HT-29 (cell line): ENCODE results near the gene PDGFA. TPM values are rescaled to one million over a fixed set of nuclear protein-coding genes. Genes with fewer than 3 reads are reported as not detected.

Experiments
- total RNA-seq: library from RNA; depleted of rRNA; stranded (reverse); fragments of >200 nt; shearing (Covaris generic); gene quantifications from 2 replicates; pipeline ENCODE4 v1.2.3, GENCODE V29; 2014; rRNA removed

PDGFA gene
- total RNA-seq, 1 experiment from 2014 or later, result 15.8 TPM

Other genes with a start within 250 kb of the PDGFA start
- gene FOXL3, start 229.7 kb downstream of the PDGFA start, total RNA-seq, result not detected in 2 replicates
- gene DNAAF5, start 206.9 kb upstream of the PDGFA start, total RNA-seq, result 122 and 124 TPM in 2 replicates
- 70.8 and 78.0 TPM in 2 replicates for gene PRKAR1B, start 207.4 kb upstream of the PDGFA start, total RNA-seq